Dedifferentiated amniotic fluid mesenchymal stem cell (primary cell): Measurements from ENCODE around the gene CENPT.
"Not testable (repeated sequence)": the region's sequence is repeated elsewhere in the genome, so short reads cannot be mapped to it uniquely, and the experiment has no call there.

Source experiments
- DNase-seq: peaks from one replicate; pipeline ENCODE4 v3.0.0-alpha.2; 2016; ENCODE audit errors: extremely low spot score

Gene CENPT

GRCh38 chr16:67874372-67874771 is 26.9 kb upstream of the CENPT start:
- peak; percentile 12 for DNase-seq

- peak; percentile 14 for DNase-seq
These were observed 26.2 kb upstream of the CENPT start for GRCh38 chr16:67873435-67874370.

GRCh38 chr16:67872631-67873434 is 25.3 kb upstream of the CENPT start, which contains the start of gene EDC4:
EDC4 (plus strand) TSS chr16:67873052; CDS start chr16:67873262, 210 bp downstream.
- peak; percentile 69 for DNase-seq

- DNase-seq = no peak
These were observed 24.7 kb upstream of the CENPT start for GRCh38 chr16:67872131-67872630.

GRCh38 chr16:67871256-67871655 is 23.8 kb upstream of the CENPT start:
- DNase-seq = no peak

- DNase-seq = no peak
These were observed 22.2 kb upstream of the CENPT start for GRCh38 chr16:67869653-67870052.

- DNase-seq = no peak
These were observed 20.8 kb upstream of the CENPT start for GRCh38 chr16:67868290-67868689.

- DNase-seq = no peak
These were observed 17.8 kb upstream of the CENPT start for GRCh38 chr16:67865318-67865717.

- DNase-seq = no peak
These were observed 17.1 kb upstream of the CENPT start for GRCh38 chr16:67864594-67864993.

GRCh38 chr16:67864044-67864443 is 16.6 kb upstream of the CENPT start:
- not testable (repeated sequence) for DNase-seq

GRCh38 chr16:67862623-67863583 is 15.4 kb upstream of the CENPT start:
- DNase-seq = no peak

GRCh38 chr16:67861877-67862276 is 14.4 kb upstream of the CENPT start:
- no peak for DNase-seq

- DNase-seq = peak; percentile 18
These were observed 13.3 kb upstream of the CENPT start for GRCh38 chr16:67860589-67861398.

GRCh38 chr16:67858500-67858899 is 11.0 kb upstream of the CENPT start:
- no peak for DNase-seq

GRCh38 chr16:67857547-67858233 is 10.2 kb upstream of the CENPT start:
- peak; percentile 91 for DNase-seq

GRCh38 chr16:67856927-67857546 is 9.5 kb upstream of the CENPT start:
- DNase-seq = no peak

- DNase-seq = no peak
These were observed 8.3 kb upstream of the CENPT start for GRCh38 chr16:67855789-67856188.

- no peak for DNase-seq
These were observed 6.2 kb upstream of the CENPT start for GRCh38 chr16:67853670-67854069.

GRCh38 chr16:67848118-67848517 is 625 bp upstream of the CENPT start:
- no peak for DNase-seq
